ENCODE results near the gene GRIK1. TPM values are rescaled to one million over a fixed set of nuclear protein-coding genes. Genes with fewer than 3 reads are reported as not detected.

Gene GRIK1
- total RNA-seq, 1 donor from 2014 or later, result 3.2 TPM

GRCh38 chr21:29942034-29942433 is 2.2 kb upstream of the GRIK1 start:
- no peak for TF ChIP-seq POLR2AphosphoS5 (IDR thresholded peaks at IDR 0.05; ENCODE audit: insufficient read depth in 1 of 2, low read depth in 1 of 2)
- no peak for TF ChIP-seq POLR2A (IDR thresholded peaks at IDR 0.05)
- TF ChIP-seq CTCF (IDR thresholded peaks at IDR 0.05), result no peak
- DNase-seq (ENCODE audit: extremely low spot score in 2 of 2), result no peak
- no peaks in the 10 kb centered on the region for H3K9me3 ChIP-seq
- no peaks in the 10 kb centered on the region for H3K4me1 ChIP-seq
- H3K27me3 ChIP-seq, result no peaks in the 10 kb centered on the region
- no peaks in the 10 kb centered on the region for H3K36me3 ChIP-seq
- intact Hi-C loops (cut with DNase I), result no loop called here
- no peak overlapping the region for H3K27ac ChIP-seq
- H3K4me3 ChIP-seq, result no peak overlapping the region

- no peaks in the 10 kb centered on the region for H3K36me3 ChIP-seq
- no peaks in the 10 kb centered on the region for H3K4me1 ChIP-seq
- DNase-seq (ENCODE audit: extremely low spot score in 2 of 2), result no peak
- no peak overlapping the region for H3K4me3 ChIP-seq
- intact Hi-C loops (cut with DNase I), result no loop called here
- H3K27me3 ChIP-seq, result no peaks in the 10 kb centered on the region
- H3K9me3 ChIP-seq, result no peaks in the 10 kb centered on the region
- no peak overlapping the region for H3K27ac ChIP-seq
- no peak for TF ChIP-seq CTCF (IDR thresholded peaks at IDR 0.05)
- TF ChIP-seq POLR2A (IDR thresholded peaks at IDR 0.05), result no peak
- TF ChIP-seq POLR2AphosphoS5 (IDR thresholded peaks at IDR 0.05; ENCODE audit: insufficient read depth in 1 of 2, low read depth in 1 of 2), result no peak
These were observed 1.2 kb upstream of the GRIK1 start for GRCh38 chr21:29940991-29941390.

- no peaks in the 10 kb centered on the region for H3K27me3 ChIP-seq
- no peak for TF ChIP-seq CTCF (IDR thresholded peaks at IDR 0.05)
- no peak for TF ChIP-seq POLR2AphosphoS5 (IDR thresholded peaks at IDR 0.05; ENCODE audit: insufficient read depth in 1 of 2, low read depth in 1 of 2)
- TF ChIP-seq POLR2A (IDR thresholded peaks at IDR 0.05), result no peak
- H3K4me1 ChIP-seq, result no peaks in the 10 kb centered on the region
- no peak for DNase-seq (ENCODE audit: extremely low spot score in 2 of 2)
- H3K36me3 ChIP-seq, result no peaks in the 10 kb centered on the region
- H3K4me3 ChIP-seq, result peak overlapping the region in 1 of 2 donors; percentile 43
- H3K27ac ChIP-seq, result no peak overlapping the region
- H3K9me3 ChIP-seq, result no peaks in the 10 kb centered on the region
- intact Hi-C loops (cut with DNase I), result no loop called here
These were observed 565 bp upstream of the GRIK1 start for GRCh38 chr21:29940361-29940760.

DNA sequence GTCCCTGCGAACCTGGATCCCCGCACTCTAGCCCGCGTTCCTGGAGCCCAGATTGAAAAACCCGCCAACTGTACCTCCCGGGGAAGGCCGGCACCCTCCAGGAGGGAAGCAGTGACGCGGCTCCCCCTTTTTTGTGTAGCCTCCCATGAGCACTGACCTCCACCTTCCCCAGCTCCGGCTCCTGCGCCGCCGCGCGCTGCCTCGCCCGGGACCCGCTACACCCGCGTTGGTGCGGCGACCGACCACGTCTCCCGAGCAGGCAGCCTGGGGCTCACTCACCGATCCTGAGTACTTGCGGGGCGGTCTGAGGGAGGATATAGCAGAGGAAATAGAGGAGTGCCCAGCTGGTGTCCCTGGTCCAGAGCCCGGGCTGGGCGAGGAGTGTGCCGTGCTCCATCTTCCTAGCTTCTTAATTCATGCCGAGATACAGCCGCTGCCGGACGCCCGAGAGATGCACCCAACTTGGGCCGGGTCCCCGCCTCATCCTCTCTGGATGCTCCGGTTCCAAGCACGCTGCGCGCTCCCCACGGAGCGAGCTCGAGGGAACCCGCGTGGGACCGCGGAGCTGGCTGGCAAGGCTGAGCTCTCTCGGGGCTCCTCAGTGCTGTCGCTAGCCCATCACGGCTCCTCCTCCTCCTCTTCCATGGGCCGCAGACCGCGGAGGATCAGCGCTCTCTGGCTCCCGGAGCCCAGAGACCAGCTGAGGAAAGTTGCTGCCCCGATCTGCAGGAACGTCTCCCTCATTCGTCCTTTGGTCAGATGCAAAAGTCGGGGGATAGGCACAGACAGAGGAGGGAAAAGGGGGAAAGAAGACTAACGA is 482 bp downstream of the GRIK1 start:
- intact Hi-C loops (cut with DNase I), result no loop called here
- H3K4me3 ChIP-seq, result peak overlapping the region; percentile 36 to 43

More for the DNA sequence above, 482 bp downstream of the GRIK1 start:
- no peak for DNase-seq (ENCODE audit: extremely low spot score in 2 of 2)
- no peaks in the 10 kb centered on the region for H3K27me3 ChIP-seq
- TF ChIP-seq CTCF (IDR thresholded peaks at IDR 0.05), result no peak
- TF ChIP-seq POLR2AphosphoS5 (IDR thresholded peaks at IDR 0.05; ENCODE audit: insufficient read depth in 1 of 2, low read depth in 1 of 2), result no peak
- TF ChIP-seq POLR2A (IDR thresholded peaks at IDR 0.05), result no peak
- no peaks in the 10 kb centered on the region for H3K4me1 ChIP-seq
- no peaks in the 10 kb centered on the region for H3K9me3 ChIP-seq
- H3K27ac ChIP-seq, result no peak overlapping the region
- no peaks in the 10 kb centered on the region for H3K36me3 ChIP-seq

Data from vagina (tissue), 2 donors.